CD4-positive, alpha-beta T cell (primary cell): ENCODE results near the gene EHD4. TPM values are rescaled to one million over a fixed set of nuclear protein-coding genes. Genes with fewer than 3 reads are reported as not detected.

ENCODE experiments used
- ATAC-seq: fragments of 200-7000 bp; cut with Tn5 transposase; one replicate; pipeline ENCODE4 v1.10.0; 2022; ENCODE audit warnings: mild to moderate bottlenecking; ENCODE audit not compliant: poor library complexity
- CTCF ChIA-PET: fragments of 350-600 bp; sonication (Branson Sonifier 250); formaldehyde crosslinking; loops from one replicate; lab custom pipeline; 2021; ENCODE audit warnings: antibody characterized with exemption, inconsistent platforms; lab: Charles Lee
- POLR2A ChIA-PET: fragments of 350-600 bp; sonication (Branson Sonifier 250); formaldehyde crosslinking; loops from one replicate; lab custom pipeline; 2021; ENCODE audit warnings: antibody characterized with exemption, inconsistent platforms; lab: Charles Lee
- DNase-seq, 14 experiments: peaks; one replicate each; pipeline ENCODE4 v3.0.0-alpha.2; 2013 to 2020; ENCODE audit warnings: mixed read lengths in 2 of 14
- H3K27ac ChIP-seq, 2 donors: one replicate each; pipeline versions ENCODE4 v1.5.1 to v1.7.0; 2013; ENCODE audit warnings: low read length in 2 of 2, low read depth in 1 of 2, mild to moderate bottlenecking in 1 of 2
- H3K27me3 ChIP-seq, 2 experiments: 1 replicate in 1 of 2; 2 replicates in 1 of 2; pipeline versions ENCODE4 v1.6.1 to v1.7.0; 2013; ENCODE audit warnings: low read length in 2 of 2, control low read depth in 1 of 2, mild to moderate bottlenecking in 1 of 2, moderate library complexity in 1 of 2; ENCODE audit not compliant: insufficient read depth in 2 of 2, control insufficient read depth in 1 of 2
- H3K36me3 ChIP-seq: one replicate; pipeline ENCODE4 v1.6.1; 2013; ENCODE audit warnings: low read length, control low read depth; ENCODE audit not compliant: insufficient read depth
- H3K4me1 ChIP-seq: one replicate; pipeline ENCODE4 v1.6.1; 2013; ENCODE audit warnings: low read length, control low read depth; ENCODE audit not compliant: insufficient read depth
- H3K4me3 ChIP-seq: one replicate; pipeline ENCODE4 v1.5.1; 2013; ENCODE audit warnings: mild to moderate bottlenecking, low read length, moderate library complexity
- H3K9me3 ChIP-seq, 2 experiments: 1 replicate in 1 of 2; 2 replicates in 1 of 2; pipeline versions ENCODE4 v1.6.1 to v1.7.0; 2013; ENCODE audit warnings: low read length in 2 of 2, mild to moderate bottlenecking in 2 of 2, control low read depth in 1 of 2, moderate library complexity in 1 of 2; ENCODE audit not compliant: control insufficient read depth in 1 of 2, insufficient read depth in 1 of 2
- H3K27ac Mint-ChIP-seq: one replicate; pipeline ENCODE4 v1.8.0; 2020; ENCODE audit warnings: mixed read lengths
- H3K27me3 Mint-ChIP-seq: one replicate; pipeline ENCODE4 v1.8.0; 2021; ENCODE audit warnings: mixed read lengths
- H3K36me3 Mint-ChIP-seq: one replicate; pipeline ENCODE4 v1.8.0; 2021; ENCODE audit warnings: low read depth, mixed read lengths
- H3K4me1 Mint-ChIP-seq: one replicate; pipeline ENCODE4 v1.8.0; 2021; ENCODE audit warnings: low read depth, mixed read lengths
- H3K4me3 Mint-ChIP-seq: one replicate; pipeline ENCODE4 v1.8.0; 2020; ENCODE audit warnings: mild to moderate bottlenecking, mixed read lengths
- H3K9me3 Mint-ChIP-seq: one replicate; pipeline ENCODE4 v1.8.0; 2020; ENCODE audit warnings: mixed read lengths
- CTCF ChIP-seq: fragments of 200-600 bp; IDR thresholded peaks from one replicate; pipeline ENCODE4 v1.8.0; 2022; ENCODE audit warnings: antibody characterized with exemption, mild to moderate bottlenecking
- intact Hi-C, 2 experiments: fragments of 100-400 bp; cut with DNase I in 1 of 2; cut with micrococcal nuclease in 1 of 2; formaldehyde crosslinking; loops; one replicate each; pipeline versions ENCODE4 v1.15.1 to v1.9.0; 2023 to 2025; cut with DNase I, micrococcal nuclease
- total RNA-seq, 174 experiments: library from RNA in 2 of 174; stranded (reverse) in 2 of 174; gene quantifications; one replicate each; pipeline ENCODE4 v1.2.3 and lab custom pipeline; 2021 to 2026

Gene EHD4
- total RNA-seq, 2 experiments from 2014 or later: 39.8 to 40.5 TPM

GRCh38 chr15:41921167-41921566 lies 51.2 kb downstream of the EHD4 start:
- ChIA-PET POLR2A (interaction anchor here (1.4 kb wide), 1 partner anchor 15 kb away, joined by 3 read pairs; no protein-coding TSS in a partner anchor), CTCF (interaction anchor here (1.1 to 1.6 kb wide), 3 partner anchors 16 kb away, joined by 3 to 4 read pairs (median 3); no protein-coding TSS in a partner anchor)
- DNase-seq (no peak), ATAC-seq (no peak)
- no peak for TF ChIP-seq CTCF
- peaks cover 60% of the 10 kb centered on the region for H3K36me3 Mint-ChIP-seq
- no peaks in the 10 kb centered on the region for H3K9me3 ChIP-seq
- H3K9me3 Mint-ChIP-seq: no peaks in the 10 kb centered on the region
- H3K36me3 ChIP-seq: peaks cover 36% of the 10 kb centered on the region
- H3K27me3 ChIP-seq: no peaks in the 10 kb centered on the region
- peak overlapping the region; percentile 40 for H3K27ac Mint-ChIP-seq
- H3K27ac ChIP-seq: no peak overlapping the region
- no peaks in the 10 kb centered on the region for H3K27me3 Mint-ChIP-seq
- intact Hi-C loops: loop anchor here in 1 of 2 experiments (10.0 kb wide), 1 partner anchor 134 kb away; no protein-coding TSS in a partner anchor
- H3K4me1 Mint-ChIP-seq: peaks cover 19% of the 10 kb centered on the region
- no peak overlapping the region for H3K4me3 ChIP-seq
- H3K4me1 ChIP-seq: peaks cover 7% of the 10 kb centered on the region
- H3K4me3 Mint-ChIP-seq: no peak overlapping the region

GRCh38 chr15:41919954-41920538 lies 52.3 kb downstream of the EHD4 start:
- POLR2A ChIA-PET: no interaction called here
- H3K27me3 ChIP-seq: no peaks in the 10 kb centered on the region
- Mint-ChIP-seq H3K4me3 (no peak overlapping the region), H3K27ac (no peak overlapping the region), H3K27me3 (no peaks in the 10 kb centered on the region), H3K36me3 (peaks cover 68% of the 10 kb centered on the region), H3K4me1 (peaks cover 19% of the 10 kb centered on the region), H3K9me3 (no peaks in the 10 kb centered on the region)
- H3K4me1 ChIP-seq: no peaks in the 10 kb centered on the region
- intact Hi-C loops: loop anchor here in 1 of 2 experiments (10.0 kb wide), 1 partner anchor 135 kb away; no protein-coding TSS in a partner anchor
- CTCF ChIA-PET: interaction anchor here (1.1 to 1.3 kb wide), 2 partner anchors 15 to 17 kb away, joined by 3 read pairs; no protein-coding TSS in a partner anchor
- no peak overlapping the region for H3K27ac ChIP-seq
- DNase-seq (no peak), ATAC-seq (no peak)
- peaks cover 37% of the 10 kb centered on the region for H3K36me3 ChIP-seq
- no peak for TF ChIP-seq CTCF
- no peaks in the 10 kb centered on the region for H3K9me3 ChIP-seq
- H3K4me3 ChIP-seq: no peak overlapping the region

- no peak overlapping the region for H3K27ac Mint-ChIP-seq
Measured at GRCh38 chr15:41919201-41919820, 53.0 kb downstream of the EHD4 start.

More at GRCh38 chr15:41919201-41919820, 53.0 kb downstream of the EHD4 start:
- ATAC-seq: no peak
- peaks cover 73% of the 10 kb centered on the region for H3K36me3 Mint-ChIP-seq
- no peaks in the 10 kb centered on the region for H3K9me3 ChIP-seq
- ChIA-PET CTCF (no interaction called here), POLR2A (no interaction called here)
- no peak overlapping the region for H3K27ac ChIP-seq
- intact Hi-C loops: no loop called here
- peaks cover 37% of the 10 kb centered on the region for H3K36me3 ChIP-seq
- H3K4me3 ChIP-seq: no peak overlapping the region
- H3K27me3 Mint-ChIP-seq: no peaks in the 10 kb centered on the region
- TF ChIP-seq CTCF: no peak
- H3K4me1 Mint-ChIP-seq: peaks cover 19% of the 10 kb centered on the region
- H3K4me3 Mint-ChIP-seq: no peak overlapping the region
- DNase-seq: no peak
- no peaks in the 10 kb centered on the region for H3K4me1 ChIP-seq
- H3K9me3 Mint-ChIP-seq: no peaks in the 10 kb centered on the region
- no peaks in the 10 kb centered on the region for H3K27me3 ChIP-seq
